Caco-2 (cell line): ENCODE measurements around the gene NLRP13. TPM values are rescaled to one million over a fixed set of nuclear protein-coding genes. Genes with fewer than 3 reads are reported as not detected.

Source experiments
- BruUV-seq: library from RNA; stranded (reverse); fragments of 400-500 nt; replicated peaks from 2 replicates; lab custom pipeline; 2021; lab: Mats Ljungman, UMichigan
- CTCF ChIA-PET: fragments of 300-600 bp; sonication (Branson Sonifier 250); formaldehyde crosslinking; loops from one replicate; lab custom pipeline; 2022; ENCODE audit warnings: antibody characterized with exemption; lab: Charles Lee
- POLR2A ChIA-PET: fragments of 300-600 bp; sonication (Branson Sonifier 250); formaldehyde crosslinking; loops from one replicate; lab custom pipeline; 2022; ENCODE audit warnings: antibody characterized with exemption; lab: Charles Lee
- DNase-seq, 2 experiments: peaks; one replicate each; pipeline versions ENCODE4 v3.0.0 to v3.0.0-alpha.2; 2020 to 2022
- H3K27me3 ChIP-seq: replicated peaks from 2 replicates; pipeline ENCODE4 v1.6.0; 2011; ENCODE audit warnings: low read length; ENCODE audit not compliant: control insufficient read depth, insufficient read depth
- H3K36me3 ChIP-seq: 2 replicates; pipeline ENCODE4 v1.5.1; 2011; ENCODE audit warnings: low read length; ENCODE audit not compliant: control insufficient read depth, insufficient read depth
- H3K4me1 ChIP-seq: fragments of 250-450 bp; sonication (Bioruptor Pico); 2 replicates; pipeline ENCODE4 v1.5.1; 2020; ENCODE audit warnings: mild to moderate bottlenecking
- H3K4me3 ChIP-seq: 2 replicates; pipeline ENCODE4 v1.5.1; 2011; ENCODE audit warnings: low read depth, mild to moderate bottlenecking, control low read depth, low read length
- H3K9me3 ChIP-seq: fragments of 250-450 bp; sonication (Bioruptor Pico); 2 replicates; pipeline ENCODE4 v1.5.1; 2020; ENCODE audit warnings: mild to moderate bottlenecking, moderate library complexity
- H3K27ac Mint-ChIP-seq: one replicate; pipeline ENCODE4 v1.8.0; 2022; ENCODE audit warnings: mixed read lengths; ENCODE audit not compliant: unreplicated experiment
- H3K27me3 Mint-ChIP-seq: one replicate; pipeline ENCODE4 v1.8.0; 2022; ENCODE audit warnings: mixed read lengths; ENCODE audit not compliant: insufficient read depth, unreplicated experiment
- H3K36me3 Mint-ChIP-seq: one replicate; pipeline ENCODE4 v1.8.0; 2022; ENCODE audit warnings: mild to moderate bottlenecking, mixed read lengths; ENCODE audit not compliant: insufficient read depth, unreplicated experiment
- H3K4me1 Mint-ChIP-seq: one replicate; pipeline ENCODE4 v1.8.0; 2022; ENCODE audit warnings: low read depth, mixed read lengths; ENCODE audit not compliant: unreplicated experiment
- H3K4me3 Mint-ChIP-seq: one replicate; pipeline ENCODE4 v1.8.0; 2022; ENCODE audit warnings: mild to moderate bottlenecking, moderate library complexity, mixed read lengths; ENCODE audit not compliant: unreplicated experiment
- H3K9me3 Mint-ChIP-seq: one replicate; pipeline ENCODE4 v1.8.0; 2022; ENCODE audit warnings: mixed read lengths; ENCODE audit not compliant: unreplicated experiment
- CTCF ChIP-seq, 2 experiments: fragments of 200-600 bp in 1 of 2; IDR thresholded peaks; 1 replicate in 1 of 2; 2 replicates in 1 of 2; pipeline versions ENCODE4 v1.5.1 to v1.8.0; 2011 to 2022; ENCODE audit warnings: antibody characterized with exemption in 1 of 2, control low read depth in 1 of 2, inconsistent platforms in 1 of 2, low read depth in 1 of 2, low read length in 1 of 2, mild to moderate bottlenecking in 1 of 2, moderate library complexity in 1 of 2; ENCODE audit not compliant: insufficient read depth in 1 of 2, severe bottlenecking in 1 of 2, unreplicated experiment in 1 of 2
- intact Hi-C: fragments of 100-400 bp; cut with micrococcal nuclease; formaldehyde crosslinking; loops from one replicate; pipeline ENCODE4 v1.10.0; 2022; ENCODE audit not compliant: unreplicated experiment
- total RNA-seq: library from RNA; stranded (reverse); gene quantifications from 2 replicates; pipeline ENCODE4 v1.2.3, GENCODE V29; 2022

NLRP13 gene
- total RNA-seq, 1 experiment from 2014 or later: not detected

GRCh38 chr19:55898911-55899310, 33.2 kb downstream of the NLRP13 start:
- ChIA-PET POLR2A (no interaction called here), CTCF (no interaction called here)
- H3K27me3 ChIP-seq: no peaks in the 10 kb centered on the region
- no peaks in the 10 kb centered on the region for H3K4me1 ChIP-seq
- H3K4me3 ChIP-seq: no peak overlapping the region
- Mint-ChIP-seq H3K4me1 (no peaks in the 10 kb centered on the region), H3K9me3 (no peaks in the 10 kb centered on the region), H3K36me3 (no peaks in the 10 kb centered on the region), H3K4me3 (no peak overlapping the region), H3K27me3 (peaks cover 5% of the 10 kb centered on the region), H3K27ac (no peak overlapping the region)
- no peaks in the 10 kb centered on the region for H3K36me3 ChIP-seq
- H3K9me3 ChIP-seq: no peaks in the 10 kb centered on the region
- DNase-seq: no peak
- intact Hi-C loops: no loop called here
- BruUV-seq: no TSS peak
- no peak for TF ChIP-seq CTCF (IDR thresholded peaks at IDR 0.05; ENCODE audit: insufficient read depth in 1 of 2, low read depth in 1 of 2, low read length in 1 of 2, severe bottlenecking in 1 of 2, unreplicated experiment in 1 of 2)

DNA sequence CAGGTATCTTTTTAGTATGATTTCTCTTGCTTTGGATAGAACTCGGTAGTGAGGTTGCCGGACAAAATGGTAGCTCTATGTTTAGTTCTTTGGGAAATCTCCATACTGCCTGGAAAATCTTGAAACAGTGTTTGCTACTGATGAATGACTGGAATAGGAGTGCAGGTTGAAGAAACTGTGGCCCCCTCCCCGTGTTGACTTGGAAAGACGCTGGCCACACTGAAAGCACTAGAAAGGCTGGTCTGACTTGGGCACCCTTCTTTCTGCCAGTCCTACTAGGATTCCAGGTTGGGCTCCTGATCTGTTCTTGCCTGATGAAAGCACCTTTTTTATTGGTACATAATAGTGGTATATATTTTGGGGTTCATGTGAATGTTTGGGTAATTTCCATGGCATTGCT, 49.5 kb downstream of the NLRP13 start:
- intact Hi-C loops: no loop called here
- H3K9me3 Mint-ChIP-seq: peaks cover 19% of the 10 kb centered on the region
- no peak overlapping the region for H3K27ac Mint-ChIP-seq
- Histone ChIP-seq H3K4me3 (no peak overlapping the region), H3K27me3 (no peaks in the 10 kb centered on the region), H3K4me1 (no peaks in the 10 kb centered on the region), H3K9me3 (no peaks in the 10 kb centered on the region), H3K36me3 (no peaks in the 10 kb centered on the region)
- ChIA-PET CTCF (no interaction called here), POLR2A (no interaction called here)
- no peak for TF ChIP-seq CTCF (IDR thresholded peaks at IDR 0.05; ENCODE audit: insufficient read depth in 1 of 2, low read depth in 1 of 2, low read length in 1 of 2, severe bottlenecking in 1 of 2, unreplicated experiment in 1 of 2)
- no peaks in the 10 kb centered on the region for H3K36me3 Mint-ChIP-seq
- DNase-seq: no peak
- H3K27me3 Mint-ChIP-seq: peaks cover 3% of the 10 kb centered on the region
- no peaks in the 10 kb centered on the region for H3K4me1 Mint-ChIP-seq
- H3K4me3 Mint-ChIP-seq: no peak overlapping the region
- BruUV-seq: no TSS peak

DNA sequence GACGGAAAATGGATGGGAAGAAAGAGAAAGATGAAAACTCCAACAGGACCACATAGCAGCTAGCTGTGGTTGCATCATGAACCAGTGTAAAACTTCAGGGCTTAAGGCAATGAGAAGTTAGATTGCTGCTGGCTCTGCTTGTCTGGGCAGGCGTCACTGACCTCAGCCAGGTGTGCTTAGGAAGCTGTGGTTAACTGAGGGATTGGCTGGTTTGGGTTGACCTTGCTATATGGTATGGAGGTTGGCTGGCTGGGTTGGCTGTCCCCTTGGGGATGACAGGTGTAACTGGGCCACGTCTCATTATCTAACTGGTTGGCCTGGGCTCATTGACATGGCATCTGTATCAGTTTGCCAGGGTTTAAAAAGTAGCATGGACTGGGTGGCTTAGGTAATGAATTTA, 54.9 kb downstream of the NLRP13 start:
- Histone ChIP-seq H3K9me3 (peaks cover 2% of the 10 kb centered on the region; the same call in 1 of the 2 replicates), H3K4me1 (no peaks in the 10 kb centered on the region), H3K27me3 (no peaks in the 10 kb centered on the region), H3K36me3 (no peaks in the 10 kb centered on the region), H3K4me3 (no peak overlapping the region)
- ChIA-PET POLR2A (no interaction called here), CTCF (no interaction called here)
- BruUV-seq: no TSS peak
- no peaks in the 10 kb centered on the region for H3K4me1 Mint-ChIP-seq
- intact Hi-C loops: no loop called here
- H3K9me3 Mint-ChIP-seq: peaks cover 19% of the 10 kb centered on the region
- peaks cover 16% of the 10 kb centered on the region for H3K27me3 Mint-ChIP-seq
- H3K4me3 Mint-ChIP-seq: no peak overlapping the region
- H3K27ac Mint-ChIP-seq: no peak overlapping the region
- H3K36me3 Mint-ChIP-seq: no peaks in the 10 kb centered on the region
- DNase-seq: no peak
- TF ChIP-seq CTCF (IDR thresholded peaks at IDR 0.05; ENCODE audit: insufficient read depth in 1 of 2, low read depth in 1 of 2, low read length in 1 of 2, severe bottlenecking in 1 of 2, unreplicated experiment in 1 of 2): no peak
